GM23248 (cell line): Measurements from ENCODE around the gene ITPRIPL1.

Experiments
- EZH2 ChIP-seq: fragments of 200-600 bp; sonication (generic); IDR thresholded peaks from 2 replicates; pipeline ENCODE4 v1.6.1; 2018; ENCODE audit warnings: antibody characterized with exemption, mild to moderate bottlenecking; ENCODE audit not compliant: insufficient read depth, poor library complexity, severe bottlenecking
- EZH2phosphoT487 ChIP-seq: fragments of 200-600 bp; sonication (generic); IDR thresholded peaks from 2 replicates; pipeline ENCODE4 v1.6.1; 2018; ENCODE audit warnings: antibody characterized with exemption, moderate library complexity, mild to moderate bottlenecking, low read depth; ENCODE audit not compliant: insufficient read depth

DNA sequence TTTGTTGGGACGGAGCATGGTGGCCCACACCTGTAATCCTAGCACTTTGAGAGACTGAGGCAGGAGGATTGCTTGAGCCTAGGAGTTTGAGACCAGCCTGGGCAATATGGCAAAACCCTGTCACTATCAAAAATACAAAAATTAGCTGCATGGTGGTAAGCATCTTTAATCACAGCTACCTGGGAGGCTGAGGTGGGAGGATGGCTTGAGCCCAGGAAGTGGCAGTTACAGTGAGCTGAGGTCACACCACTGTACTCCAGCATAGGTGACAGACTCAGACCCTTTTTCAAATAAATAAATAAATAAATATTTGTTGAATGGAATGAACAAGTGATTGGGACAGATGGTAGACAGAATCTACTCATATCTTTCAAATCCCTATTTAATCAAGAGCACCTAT lies 5.7 kb upstream of the ITPRIPL1 start:
- TF ChIP-seq EZH2 (no peak), EZH2phosphoT487 (no peak)
